Keratinocyte (primary cell): ENCODE data around the gene LTBP2.

Experiments
- CTCF ChIP-seq, 3 experiments: IDR thresholded peaks in 1 of 3; conservative IDR thresholded peaks in 1 of 3; optimal IDR thresholded peaks in 1 of 3; 2 replicates in 2 of 3; 3 replicates in 1 of 3; pipeline versions ENCODE3 to v1.5.1; 2011; ENCODE audit warnings: low read length in 3 of 3, mild to moderate bottlenecking in 3 of 3, moderate library complexity in 2 of 3, control low read depth in 1 of 3, inconsistent platforms in 1 of 3; ENCODE audit not compliant: insufficient read depth in 2 of 3; ENCODE audit errors: extremely low read depth in 1 of 3
- EZH2 ChIP-seq: IDR thresholded peaks from one replicate; pipeline ENCODE4 v1.6.1; 2012; ENCODE audit warnings: inconsistent platforms, mild to moderate bottlenecking, low read length, moderate library complexity

GRCh38 chr14:74650927-74651686 is 39.1 kb upstream of the LTBP2 start:
- TF ChIP-seq CTCF (optimal IDR thresholded peaks at IDR 0.05 in 1 of 3, IDR thresholded peaks at IDR 0.05 in 1 of 3, conservative IDR thresholded peaks at IDR 0.05 in 1 of 3; ENCODE audit: extremely low read depth in 1 of 3, insufficient read depth in 2 of 3, low read length in 3 of 3) (no peak), EZH2 (no peak)
